Activated CD4-positive, alpha-beta memory T cell treated with anti-CD3 and anti-CD28 coated beads for 36 hours (primary cell): Measurements from ENCODE around the gene PLA2G4E. TPM values are rescaled to one million over a fixed set of nuclear protein-coding genes. Genes with fewer than 3 reads are reported as not detected.

ENCODE experiments used
- CTCF ChIA-PET: fragments of 350-600 bp; sonication (Branson Sonifier 250); formaldehyde crosslinking; loops from one replicate; lab custom pipeline; 2021; ENCODE audit warnings: antibody characterized with exemption, inconsistent platforms; lab: Charles Lee
- POLR2A ChIA-PET: fragments of 350-600 bp; sonication (Branson Sonifier 250); formaldehyde crosslinking; loops from one replicate; lab custom pipeline; 2021; ENCODE audit warnings: antibody characterized with exemption; lab: Charles Lee
- DNase-seq: peaks from one replicate; pipeline ENCODE4 v3.0.0-alpha.2; 2020
- H3K27ac Mint-ChIP-seq: one replicate; pipeline ENCODE4 v1.8.0; 2021; ENCODE audit warnings: mixed read lengths
- H3K27me3 Mint-ChIP-seq: one replicate; pipeline ENCODE4 v1.8.0; 2021; ENCODE audit warnings: mixed read lengths
- H3K36me3 Mint-ChIP-seq: one replicate; pipeline ENCODE4 v1.8.0; 2021; ENCODE audit warnings: mixed read lengths
- H3K4me1 Mint-ChIP-seq: one replicate; pipeline ENCODE4 v1.8.0; 2021; ENCODE audit warnings: low read depth, mixed read lengths
- H3K4me3 Mint-ChIP-seq: one replicate; pipeline ENCODE4 v1.8.0; 2021; ENCODE audit warnings: mild to moderate bottlenecking, mixed read lengths
- H3K9me3 Mint-ChIP-seq: one replicate; pipeline ENCODE4 v1.8.0; 2021; ENCODE audit warnings: mixed read lengths
- intact Hi-C: fragments of 100-400 bp; cut with micrococcal nuclease; formaldehyde crosslinking; loops from one replicate; pipeline ENCODE4 v1.15.1; 2023
- total RNA-seq, 2 experiments: library from RNA; stranded (reverse); gene quantifications; one replicate each; pipeline ENCODE4 v1.2.3, GENCODE V29; 2021

Gene PLA2G4E
- total RNA-seq, 2 experiments from 2014 or later = not detected

DNA sequence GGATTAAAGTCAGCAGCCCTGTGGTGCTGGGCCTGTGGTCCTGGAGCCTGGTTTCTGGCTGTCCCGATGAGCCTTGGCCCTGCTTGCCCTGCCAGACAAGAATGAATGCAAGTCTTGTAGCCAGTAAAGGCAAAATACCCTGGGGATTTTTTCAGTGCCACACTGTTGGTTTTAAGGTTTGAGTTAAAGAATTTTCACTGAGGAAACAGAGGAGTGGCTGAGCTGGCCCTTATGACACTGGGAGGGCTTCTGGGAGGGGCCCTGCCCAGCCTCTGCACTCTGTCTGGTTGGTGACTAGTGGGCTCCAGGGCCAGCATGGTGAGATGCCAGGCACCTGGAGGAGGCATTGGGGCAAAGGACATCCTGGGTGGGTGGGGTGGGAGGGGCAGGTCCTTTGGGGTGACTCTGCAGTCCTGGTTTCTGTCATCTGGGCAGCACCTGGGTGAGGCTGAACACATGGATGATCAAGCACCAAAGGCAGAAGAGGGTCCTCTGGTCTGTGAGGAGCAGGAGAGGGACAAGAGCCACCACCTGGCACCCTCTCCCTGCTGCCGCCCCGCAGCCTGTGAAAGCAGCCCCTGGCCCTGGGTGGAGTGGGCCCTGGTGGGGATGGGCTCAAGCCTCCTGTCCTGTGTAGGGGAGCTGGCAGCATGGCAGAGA, 12.5 kb upstream of the PLA2G4E start:
- Mint-ChIP-seq H3K4me3 (no peak overlapping the region), H3K4me1 (peaks cover 14% of the 10 kb centered on the region), H3K36me3 (no peaks in the 10 kb centered on the region), H3K9me3 (peaks cover 4% of the 10 kb centered on the region), H3K27ac (no peak overlapping the region), H3K27me3 (no peaks in the 10 kb centered on the region)
- CTCF ChIA-PET = no interaction called here
- peak; percentile 19 for DNase-seq
- POLR2A ChIA-PET = no interaction called here
- intact Hi-C loops = no loop called here

DNA sequence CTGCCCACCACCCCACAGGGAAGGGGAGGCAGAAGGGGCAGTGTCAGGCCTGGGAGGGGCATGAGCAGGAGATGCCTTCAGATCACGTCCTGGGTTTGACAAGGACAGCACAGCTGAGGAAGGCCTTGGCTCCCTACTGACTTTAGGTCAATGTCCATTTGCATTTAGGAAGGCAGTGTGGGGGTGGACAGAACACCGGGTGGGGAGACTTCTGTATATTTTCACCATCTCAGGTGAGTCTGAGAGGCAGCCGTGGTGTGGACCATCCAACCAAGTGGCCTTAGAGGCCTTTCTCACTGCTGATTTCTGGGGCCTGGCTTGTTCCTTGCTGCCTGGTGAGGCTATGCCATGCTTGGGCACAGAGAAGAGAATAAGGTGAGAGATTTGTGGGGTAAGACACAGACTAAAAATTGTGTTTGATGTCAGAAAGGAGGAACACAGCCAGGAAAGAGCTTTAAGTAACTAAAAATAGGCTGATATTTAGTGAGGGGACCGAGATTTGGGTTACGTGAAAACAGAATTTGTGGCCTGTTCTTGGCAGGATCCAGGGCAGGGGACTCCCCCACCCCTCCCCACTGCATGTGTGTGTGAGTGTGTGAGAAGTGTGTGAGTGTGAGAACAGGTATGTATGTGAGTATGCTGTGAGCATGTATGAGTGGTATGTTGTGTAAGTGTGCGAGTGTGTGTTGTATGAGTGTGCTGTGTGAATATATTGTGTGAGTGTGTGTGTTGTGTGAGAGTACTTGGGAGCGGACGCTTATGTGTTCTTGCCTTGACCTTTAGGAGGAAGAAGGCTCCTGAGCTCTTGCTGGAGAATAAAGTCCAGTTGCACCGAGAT, 11.8 kb upstream of the PLA2G4E start:
- H3K4me3 Mint-ChIP-seq = no peak overlapping the region
- H3K4me1 Mint-ChIP-seq = peaks cover 14% of the 10 kb centered on the region
- peaks cover 1% of the 10 kb centered on the region for H3K27me3 Mint-ChIP-seq
- no peak for DNase-seq
- H3K36me3 Mint-ChIP-seq = no peaks in the 10 kb centered on the region
- CTCF ChIA-PET = no interaction called here
- peaks cover 4% of the 10 kb centered on the region for H3K9me3 Mint-ChIP-seq
- no peak overlapping the region for H3K27ac Mint-ChIP-seq
- POLR2A ChIA-PET = no interaction called here
- intact Hi-C loops = no loop called here

DNA sequence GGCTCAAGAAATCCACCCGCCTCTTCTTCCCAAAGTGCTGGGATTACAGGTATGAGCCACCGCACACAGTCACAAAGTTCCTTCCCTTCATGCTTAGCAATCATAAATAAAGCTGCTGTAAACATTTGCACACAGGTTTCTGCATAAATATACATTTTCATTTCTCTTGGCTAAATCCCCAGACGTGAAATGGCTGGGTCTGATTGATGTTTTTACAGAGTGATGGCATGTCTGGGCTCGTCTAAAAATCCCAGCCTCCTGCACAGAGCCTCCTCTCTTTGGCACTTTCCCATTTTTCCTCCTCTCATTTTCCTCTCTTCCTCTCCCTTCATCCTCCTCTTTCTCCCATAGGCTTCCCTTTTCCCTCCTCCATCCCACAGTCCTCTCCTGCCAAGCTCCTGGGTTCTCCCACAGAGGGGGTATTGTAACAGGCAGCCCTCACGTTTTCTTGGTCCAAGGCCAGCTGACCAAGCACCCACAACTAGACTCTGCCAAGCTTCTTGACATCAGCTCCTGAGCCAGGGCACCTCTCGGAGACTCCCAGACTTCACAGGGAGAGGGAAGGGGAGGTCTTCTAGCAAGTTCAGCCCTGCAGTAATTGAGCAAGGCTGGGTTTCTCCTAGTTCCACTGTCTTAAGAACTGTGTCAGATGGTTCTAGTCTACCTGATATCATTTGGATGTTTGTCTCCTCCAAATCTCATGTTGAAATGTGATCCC, 10.5 kb upstream of the PLA2G4E start:
- ChIA-PET CTCF (no interaction called here), POLR2A (no interaction called here)
- H3K4me1 Mint-ChIP-seq = peaks cover 14% of the 10 kb centered on the region
- DNase-seq = no peak
- intact Hi-C loops = no loop called here
- H3K4me3 Mint-ChIP-seq = no peak overlapping the region
- H3K9me3 Mint-ChIP-seq = peaks cover 4% of the 10 kb centered on the region
- H3K27me3 Mint-ChIP-seq = peaks cover 4% of the 10 kb centered on the region
- no peak overlapping the region for H3K27ac Mint-ChIP-seq
- no peaks in the 10 kb centered on the region for H3K36me3 Mint-ChIP-seq

DNA sequence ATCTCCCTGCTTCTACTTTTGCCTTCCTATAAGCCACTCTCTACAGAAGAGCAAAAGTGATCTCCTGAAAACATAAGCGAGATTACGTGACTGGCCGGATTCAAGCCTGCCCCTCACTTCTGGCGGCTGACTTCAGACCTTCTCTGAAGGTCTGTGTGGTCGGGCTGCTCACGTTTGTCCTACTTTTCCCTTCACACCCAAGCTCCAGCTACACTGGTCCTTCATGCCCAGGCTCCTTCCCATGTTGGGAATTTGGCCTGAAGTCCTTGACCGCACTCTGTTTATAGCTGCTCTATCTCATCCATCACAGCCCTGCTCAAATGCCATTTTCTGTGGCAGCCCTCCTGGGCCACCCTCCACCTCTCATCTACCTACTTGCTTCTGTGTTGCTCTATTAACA, 6.7 kb upstream of the PLA2G4E start:
- Mint-ChIP-seq H3K9me3 (peaks cover 4% of the 10 kb centered on the region), H3K27ac (no peak overlapping the region), H3K36me3 (no peaks in the 10 kb centered on the region), H3K27me3 (peaks cover 4% of the 10 kb centered on the region), H3K4me1 (no peaks in the 10 kb centered on the region), H3K4me3 (no peak overlapping the region)
- DNase-seq = no peak
- intact Hi-C loops = no loop called here
- POLR2A ChIA-PET = interaction anchor here (0.8 kb wide), 1 partner anchor 91 kb away, joined by 4 read pairs; no protein-coding TSS in a partner anchor
- CTCF ChIA-PET = interaction anchor here (2.3 kb wide), 1 partner anchor 57 kb away, joined by 8 read pairs; no protein-coding TSS in a partner anchor

DNA sequence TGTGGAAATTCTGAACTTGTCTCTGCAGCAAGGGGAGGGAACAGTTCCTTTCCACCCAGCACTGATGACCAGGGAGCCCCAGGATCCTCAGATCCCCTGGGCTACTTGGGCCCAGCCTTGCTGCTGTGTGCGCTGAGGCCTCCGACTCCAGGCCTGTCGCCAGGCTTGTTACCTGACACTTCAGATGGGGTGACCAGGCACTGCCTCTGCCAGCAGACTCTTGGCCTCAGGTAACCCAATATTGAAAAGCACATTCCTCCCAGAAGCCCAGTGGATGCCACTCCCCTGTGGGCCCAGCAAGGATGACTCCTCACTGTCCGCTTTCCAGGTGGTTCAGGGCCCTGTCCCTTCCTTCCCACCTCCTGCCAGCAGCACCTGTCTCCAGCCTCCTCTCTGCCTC, 3.5 kb upstream of the PLA2G4E start:
- Mint-ChIP-seq H3K9me3 (no peaks in the 10 kb centered on the region), H3K4me1 (no peaks in the 10 kb centered on the region), H3K4me3 (no peak overlapping the region), H3K27me3 (peaks cover 4% of the 10 kb centered on the region), H3K36me3 (no peaks in the 10 kb centered on the region), H3K27ac (no peak overlapping the region)
- ChIA-PET POLR2A (no interaction called here), CTCF (no interaction called here)
- DNase-seq = no peak
- intact Hi-C loops = no loop called here

DNA sequence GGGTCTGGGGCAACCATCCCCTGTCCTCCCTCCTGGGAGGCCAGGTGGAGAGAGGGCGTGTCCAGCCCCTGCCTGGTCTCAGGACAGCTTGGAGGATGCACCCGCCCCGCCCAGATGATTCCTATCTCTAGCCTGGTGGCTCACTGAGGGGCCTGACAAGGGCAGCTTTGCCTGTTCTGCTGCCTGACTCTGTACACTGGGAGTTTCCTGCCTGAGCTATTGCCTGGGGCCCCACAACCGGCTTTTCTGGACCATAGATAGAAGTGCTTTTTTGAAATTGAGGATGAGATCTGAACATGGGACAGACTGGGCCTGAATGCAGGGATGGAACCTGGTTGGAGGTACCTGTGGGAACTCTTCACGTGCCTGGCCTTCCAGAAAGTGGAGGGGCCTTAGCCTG, 751 bp upstream of the PLA2G4E start:
- no peak for DNase-seq
- POLR2A ChIA-PET = no interaction called here
- no peaks in the 10 kb centered on the region for H3K4me1 Mint-ChIP-seq
- peaks cover 1% of the 10 kb centered on the region for H3K27me3 Mint-ChIP-seq
- H3K9me3 Mint-ChIP-seq = no peaks in the 10 kb centered on the region
- no peak overlapping the region for H3K4me3 Mint-ChIP-seq
- CTCF ChIA-PET = no interaction called here
- intact Hi-C loops = no loop called here
- no peak overlapping the region for H3K27ac Mint-ChIP-seq
- no peaks in the 10 kb centered on the region for H3K36me3 Mint-ChIP-seq

DNA sequence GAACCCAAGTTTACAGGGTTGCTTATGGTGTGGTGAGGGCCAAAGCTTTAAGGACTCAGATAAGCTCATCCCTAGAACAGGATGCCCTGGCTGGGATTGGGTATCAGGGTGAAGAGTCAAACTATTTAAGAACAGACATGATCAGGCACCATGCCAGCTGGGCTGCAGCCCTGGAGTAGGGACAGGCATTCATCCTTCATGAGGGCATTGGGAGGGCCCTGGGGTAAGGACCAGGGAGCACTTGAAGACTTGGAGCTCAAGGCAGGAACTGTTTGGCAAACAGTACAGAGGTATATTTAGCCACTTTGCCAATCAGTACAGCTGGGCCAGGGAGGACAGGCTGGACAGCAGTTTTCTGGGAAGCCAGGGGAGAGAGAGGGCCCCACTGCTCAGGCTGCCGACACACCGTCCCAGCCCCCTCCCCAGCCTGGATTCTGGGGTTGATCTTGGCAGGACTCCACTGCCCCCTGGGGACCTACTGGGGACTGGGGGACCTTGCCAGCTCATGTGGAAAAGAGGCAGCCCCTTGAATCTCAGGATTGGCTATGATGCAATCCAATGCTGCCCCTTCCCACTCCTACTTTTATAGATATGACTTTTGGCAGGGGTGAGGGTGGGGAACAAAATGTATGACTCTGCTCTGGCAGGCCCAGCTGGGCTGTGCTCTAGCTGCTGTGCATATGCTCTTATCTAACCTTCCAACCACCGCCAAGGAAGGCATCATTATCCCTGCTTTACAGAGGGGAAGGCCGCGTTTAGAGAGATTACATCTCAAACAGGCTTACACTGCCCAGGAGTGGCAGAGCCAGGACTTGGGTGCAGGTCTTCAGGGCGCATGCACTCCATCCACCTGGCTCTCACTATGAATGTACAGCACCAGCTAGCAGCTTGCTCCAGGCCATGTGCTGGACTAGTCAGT, 2.3 kb downstream of the PLA2G4E start:
- intact Hi-C loops = no loop called here
- H3K36me3 Mint-ChIP-seq = no peaks in the 10 kb centered on the region
- no peaks in the 10 kb centered on the region for H3K4me1 Mint-ChIP-seq
- no peak for DNase-seq
- no peaks in the 10 kb centered on the region for H3K9me3 Mint-ChIP-seq
- CTCF ChIA-PET = no interaction called here
- POLR2A ChIA-PET = no interaction called here
- H3K27ac Mint-ChIP-seq = no peak overlapping the region
- H3K27me3 Mint-ChIP-seq = peaks cover 1% of the 10 kb centered on the region
- H3K4me3 Mint-ChIP-seq = no peak overlapping the region

DNA sequence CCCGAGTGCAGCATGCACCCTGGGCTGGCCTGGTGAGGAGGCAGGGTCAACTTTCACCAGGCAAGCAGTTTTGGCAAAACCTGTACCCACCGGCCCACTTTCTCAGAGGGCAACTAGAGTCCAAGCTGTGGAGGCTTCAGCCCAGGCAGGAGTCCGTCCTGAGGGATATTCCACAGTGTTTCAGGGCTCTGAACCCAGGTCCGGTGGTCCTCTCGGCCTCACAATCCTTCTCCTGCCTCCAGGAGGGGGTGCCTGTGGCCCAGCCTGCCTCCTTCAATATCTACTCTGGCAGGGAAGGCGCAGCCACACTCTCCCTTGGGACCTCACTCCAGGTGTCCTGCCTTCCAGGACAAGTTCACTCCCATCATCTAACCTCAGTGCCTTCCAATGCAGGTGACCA, 3.9 kb downstream of the PLA2G4E start:
- H3K27me3 Mint-ChIP-seq = peaks cover 1% of the 10 kb centered on the region
- no peaks in the 10 kb centered on the region for H3K36me3 Mint-ChIP-seq
- H3K4me1 Mint-ChIP-seq = no peaks in the 10 kb centered on the region
- H3K9me3 Mint-ChIP-seq = no peaks in the 10 kb centered on the region
- DNase-seq = no peak
- intact Hi-C loops = no loop called here
- ChIA-PET POLR2A (no interaction called here), CTCF (no interaction called here)
- H3K4me3 Mint-ChIP-seq = no peak overlapping the region
- no peak overlapping the region for H3K27ac Mint-ChIP-seq

DNA sequence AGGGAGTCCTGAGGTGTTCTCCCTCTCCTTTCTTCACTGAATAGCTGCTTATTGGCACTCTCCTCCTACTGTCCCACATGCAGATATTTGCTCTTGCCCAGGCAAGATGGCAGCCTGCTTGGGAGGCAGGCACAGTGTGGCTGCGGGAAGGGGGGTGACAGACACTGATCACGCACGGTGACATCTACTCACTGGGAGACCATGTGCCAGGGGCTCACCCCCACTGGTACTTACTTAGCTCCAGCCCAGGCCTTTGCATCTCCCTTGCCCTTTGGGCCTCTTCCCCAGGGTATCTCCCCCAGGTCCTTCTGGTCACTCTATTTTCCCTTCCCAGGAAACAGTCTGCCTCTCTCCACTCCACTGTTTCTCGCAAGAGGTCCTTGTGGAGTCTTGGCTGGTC, 6.4 kb downstream of the PLA2G4E start:
- H3K27ac Mint-ChIP-seq = no peak overlapping the region
- no peak for DNase-seq
- intact Hi-C loops = no loop called here
- H3K9me3 Mint-ChIP-seq = no peaks in the 10 kb centered on the region
- H3K4me1 Mint-ChIP-seq = peaks cover 19% of the 10 kb centered on the region
- peaks cover 1% of the 10 kb centered on the region for H3K27me3 Mint-ChIP-seq
- H3K36me3 Mint-ChIP-seq = no peaks in the 10 kb centered on the region
- ChIA-PET CTCF (no interaction called here), POLR2A (no interaction called here)
- H3K4me3 Mint-ChIP-seq = no peak overlapping the region

DNA sequence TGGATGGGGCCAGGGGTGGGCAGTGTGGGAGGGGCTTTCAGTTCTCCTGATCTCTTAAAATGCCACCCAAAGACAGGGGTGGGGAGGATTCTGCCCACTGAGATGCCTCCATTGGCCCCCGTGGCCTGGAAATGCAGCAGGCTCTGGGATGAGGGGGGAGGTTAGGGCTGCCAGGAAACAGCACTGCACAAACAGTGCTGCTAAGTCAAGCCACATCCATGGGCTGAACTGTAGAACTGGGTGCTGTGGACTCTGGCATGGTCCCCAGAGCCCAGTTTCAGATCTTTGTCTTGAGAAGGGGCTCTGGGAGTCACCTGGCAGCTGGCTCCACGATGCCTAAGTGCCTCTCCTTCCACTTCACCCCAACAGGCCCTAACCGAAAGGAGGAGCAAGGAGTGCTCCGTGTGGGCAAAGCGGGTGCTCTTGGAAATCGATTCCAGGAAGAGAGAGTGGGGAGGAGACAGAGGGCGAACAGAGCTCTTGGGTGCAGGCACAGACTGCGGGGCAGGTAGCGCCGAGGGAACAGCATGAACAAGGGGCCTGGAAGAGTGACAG, 7.8 kb downstream of the PLA2G4E start:
- DNase-seq = no peak
- Mint-ChIP-seq H3K4me1 (peaks cover 24% of the 10 kb centered on the region), H3K9me3 (no peaks in the 10 kb centered on the region), H3K36me3 (no peaks in the 10 kb centered on the region), H3K27ac (no peak overlapping the region), H3K4me3 (no peak overlapping the region), H3K27me3 (peaks cover 1% of the 10 kb centered on the region)
- intact Hi-C loops = no loop called here
- ChIA-PET CTCF (no interaction called here), POLR2A (no interaction called here)

DNA sequence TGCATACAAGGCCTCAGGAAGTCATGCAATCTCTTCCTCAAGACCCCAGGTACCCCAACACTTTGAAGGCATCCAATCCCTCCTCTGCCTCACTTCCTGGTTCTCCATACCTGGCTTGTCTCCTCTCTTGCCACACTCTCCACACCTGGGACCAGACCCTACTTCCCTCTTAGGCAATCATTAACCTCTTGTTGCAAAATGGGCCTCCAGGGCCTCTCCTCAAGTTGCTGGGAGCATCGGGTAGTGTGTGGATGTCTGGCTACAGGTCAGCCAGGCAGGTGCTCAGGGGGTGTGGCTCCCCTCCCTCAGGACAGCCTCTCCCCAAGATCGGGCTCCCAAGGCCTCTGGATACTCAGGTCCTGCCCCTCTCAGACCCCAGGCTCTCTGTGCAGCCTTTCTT, 8.6 kb downstream of the PLA2G4E start:
- H3K27ac Mint-ChIP-seq = no peak overlapping the region
- no peaks in the 10 kb centered on the region for H3K9me3 Mint-ChIP-seq
- no peaks in the 10 kb centered on the region for H3K36me3 Mint-ChIP-seq
- H3K4me1 Mint-ChIP-seq = peaks cover 27% of the 10 kb centered on the region
- DNase-seq = no peak
- POLR2A ChIA-PET = interaction anchor here (1.7 kb wide), 1 partner anchor 40 kb away, joined by 4 read pairs; the partner anchor contains the start of gene EHD4
- H3K4me3 Mint-ChIP-seq = no peak overlapping the region
- H3K27me3 Mint-ChIP-seq = peaks cover 1% of the 10 kb centered on the region
- CTCF ChIA-PET = no interaction called here
- intact Hi-C loops = no loop called here
